HG02610 (cell line): ENCODE results near the gene C11orf16.
"Not testable (repeated sequence)": the region's sequence is repeated elsewhere in the genome, so short reads cannot be mapped to it uniquely, and the experiment has no call there.

Experiments
- ATAC-seq: cut with Tn5 transposase; IDR thresholded peaks from one replicate; pipeline ENCODE4 v1.9.1; 2021; ENCODE audit warnings: mild to moderate bottlenecking, moderate library complexity; ENCODE audit not compliant: unreplicated experiment

Gene C11orf16

GRCh38 chr11:8905528-8906165 is 27.1 kb downstream of the C11orf16 start:
- ATAC-seq, result no peak

GRCh38 chr11:8899119-8899753 is 33.5 kb downstream of the C11orf16 start:
- ATAC-seq, result no peak

DNA sequence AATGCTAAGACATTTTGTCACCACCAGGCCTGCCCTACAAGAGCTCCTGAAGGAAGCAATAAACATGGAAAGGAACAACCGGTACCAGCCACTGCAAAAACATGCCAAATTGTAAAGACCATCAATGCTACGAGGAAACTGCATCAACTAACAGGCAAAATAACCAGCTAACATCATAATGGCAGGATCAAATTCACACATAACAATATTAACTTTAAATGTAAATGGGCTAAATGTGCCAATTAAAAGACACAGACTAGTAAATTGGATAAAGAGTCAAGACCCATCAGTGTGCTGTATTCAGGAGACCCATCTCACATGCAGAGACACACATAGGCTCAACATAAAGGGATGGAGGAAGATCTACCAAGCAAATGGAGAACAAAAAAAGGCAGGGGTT is 41.6 kb downstream of the C11orf16 start:
- not testable (repeated sequence) for ATAC-seq

DNA sequence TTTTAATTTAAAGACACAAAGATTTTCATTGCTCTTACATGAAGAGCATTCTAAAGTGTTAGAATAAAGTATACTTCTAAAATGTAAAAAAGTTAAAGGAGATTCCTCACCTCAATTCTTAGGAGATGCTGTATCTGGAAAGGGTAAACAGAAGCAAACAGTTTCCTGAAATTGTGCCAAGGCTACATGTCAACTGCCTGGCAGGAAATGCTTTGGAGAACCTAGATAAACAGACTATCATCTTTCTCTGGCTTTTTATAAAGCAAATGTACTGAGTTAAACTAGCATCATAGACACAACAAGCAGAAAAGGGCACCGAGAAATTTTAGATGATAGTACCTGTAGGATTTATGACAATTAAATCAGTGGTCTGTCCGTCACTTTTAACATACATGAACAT is 46.4 kb downstream of the C11orf16 start:
- ATAC-seq, result no peak

DNA sequence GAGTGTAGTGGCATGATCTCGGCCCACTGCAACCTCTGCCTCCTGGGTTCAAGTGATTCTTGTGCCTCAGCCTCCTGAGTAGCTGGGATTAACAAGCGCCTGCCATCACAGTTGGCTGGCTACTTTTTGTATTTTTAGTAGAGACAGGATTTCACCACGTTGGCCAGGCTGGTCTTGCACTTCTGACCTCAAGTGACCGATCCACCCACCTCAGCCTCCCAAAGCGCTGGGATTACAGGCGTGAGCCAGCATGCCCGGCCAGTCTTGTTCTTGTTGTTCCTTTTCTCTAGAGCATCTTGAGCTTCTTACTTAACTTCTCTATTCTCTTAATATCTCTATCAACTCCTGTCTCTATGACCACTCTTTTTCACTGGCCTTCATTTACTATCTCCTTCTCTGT is 51.2 kb downstream of the C11orf16 start:
- not testable (repeated sequence) for ATAC-seq

DNA sequence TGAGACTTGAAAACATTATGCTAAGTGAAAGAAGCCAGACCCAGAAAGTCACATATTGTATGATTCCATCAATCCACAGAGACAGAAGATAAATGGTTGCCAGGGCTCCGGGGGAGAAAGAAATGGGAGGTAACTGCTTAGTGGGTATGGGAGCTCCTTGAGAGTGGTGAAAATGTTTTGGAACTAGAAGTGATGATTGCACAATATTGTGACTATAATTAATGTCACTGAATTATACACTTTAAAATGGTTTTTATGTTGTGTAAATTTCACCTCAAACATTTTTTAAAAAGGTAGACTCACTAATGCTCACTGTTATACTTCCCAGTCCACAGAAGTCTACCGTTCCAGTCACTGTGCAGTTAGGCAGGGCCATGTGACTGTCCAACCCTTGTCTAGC is 54.0 kb downstream of the C11orf16 start:
- ATAC-seq, result no peak

- no peak for ATAC-seq
These were observed 58.9 kb downstream of the C11orf16 start for GRCh38 chr11:8873741-8874405.

DNA sequence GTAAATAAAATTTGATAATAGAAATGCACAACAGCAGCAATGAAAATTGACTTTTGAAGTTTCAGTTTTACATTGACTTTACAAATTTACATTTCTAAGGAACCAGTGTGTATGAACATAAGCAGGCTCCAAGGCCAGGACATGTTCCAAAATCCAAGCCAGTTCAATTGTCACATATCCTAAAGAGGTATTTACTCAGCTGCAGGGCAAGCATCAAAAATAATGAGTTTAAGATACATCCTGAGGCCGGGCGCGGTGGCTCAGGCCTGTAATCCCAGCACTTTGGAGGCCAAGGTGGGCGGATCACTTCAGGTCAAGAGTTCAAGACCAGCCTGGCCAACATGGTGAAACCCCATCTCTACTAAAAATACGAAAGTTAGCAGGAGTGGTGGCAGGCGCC is 60.8 kb downstream of the C11orf16 start:
- no peak for ATAC-seq

DNA sequence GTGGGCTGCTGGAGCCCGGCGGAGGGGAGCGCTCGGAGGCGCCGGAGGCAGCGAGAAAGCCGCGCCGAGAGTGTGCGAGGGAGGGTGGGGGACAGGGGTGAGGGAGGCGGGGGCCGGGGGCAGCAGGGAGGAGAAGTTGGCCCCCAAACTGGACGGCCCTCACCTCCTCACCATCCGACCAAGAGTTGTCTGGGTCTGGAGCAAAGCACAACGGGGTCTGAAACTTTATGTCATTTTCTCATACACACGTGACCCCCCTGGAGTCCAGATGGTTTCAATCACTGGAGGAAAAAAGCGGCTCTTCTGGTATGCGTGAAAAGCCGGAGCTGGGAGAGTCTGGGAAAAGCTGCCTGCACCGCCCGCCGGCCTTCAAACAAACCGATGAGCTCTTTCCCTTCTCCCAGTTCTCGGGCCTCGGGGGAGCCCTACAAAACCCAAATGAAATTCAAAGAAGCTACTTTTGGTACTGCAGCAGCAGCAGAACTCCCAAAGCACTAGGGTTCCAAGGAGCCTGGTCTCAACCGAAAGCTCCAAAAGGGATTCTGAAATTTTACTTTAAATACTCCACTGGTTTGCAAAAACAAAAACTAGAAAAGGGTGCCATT is 61.5 kb downstream of the C11orf16 start:
- no peak for ATAC-seq

DNA sequence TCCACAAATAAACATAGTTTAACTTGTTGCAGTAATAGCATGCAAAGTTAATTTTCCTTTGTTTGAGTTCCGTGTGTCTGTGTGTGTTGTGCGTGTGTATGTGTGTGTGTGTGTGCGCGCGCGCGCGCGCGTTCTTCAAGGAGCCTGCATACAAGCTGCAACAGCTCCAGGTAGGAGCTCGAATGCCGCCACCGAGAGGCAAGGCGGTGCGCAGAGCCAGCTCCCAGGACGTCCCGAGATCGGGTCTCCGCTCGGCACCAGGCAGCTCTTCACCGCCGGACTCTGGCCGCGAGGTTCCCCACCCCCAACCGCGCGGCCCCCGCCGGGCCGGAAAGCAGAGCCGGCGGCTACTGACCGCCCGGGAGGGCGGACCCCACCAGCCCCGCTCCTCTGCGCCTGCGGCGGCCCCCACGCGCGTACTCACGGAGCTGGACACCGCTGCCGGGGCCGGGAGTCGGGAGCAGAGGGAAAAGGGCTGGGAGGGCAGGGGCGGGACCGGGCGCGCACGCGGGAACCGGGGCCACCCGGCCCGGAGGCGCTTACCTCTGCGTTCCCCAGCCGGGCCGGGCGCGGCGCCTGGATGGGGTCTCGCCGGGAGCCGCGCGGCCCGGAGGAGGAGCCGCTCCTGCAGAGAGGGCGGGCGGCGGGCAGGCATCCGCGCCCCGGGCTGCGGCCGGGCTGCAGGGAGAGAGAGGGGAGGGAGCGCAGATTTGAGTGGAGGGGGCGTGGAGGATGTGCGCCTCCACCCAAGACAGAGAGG is 62.2 kb downstream of the C11orf16 start:
- no peak for ATAC-seq
